ENCODE measurements around the gene ZNF732.
"Not testable (repeated sequence)": the region's sequence is repeated elsewhere in the genome, so short reads cannot be mapped to it uniquely, and the experiment has no call there.

ZNF732 gene

GRCh38 chr4:304969-305680, at the start of gene ZNF732:
Gene ZNF732, minus strand, starts transcription at chr4:305474. Its CDS starts 164 bp downstream, at chr4:305310.
- no peak for DNase-seq

- no peak for DNase-seq
Observed at GRCh38 chr4:340011-340410, 34.7 kb upstream of the ZNF732 start.

DNA sequence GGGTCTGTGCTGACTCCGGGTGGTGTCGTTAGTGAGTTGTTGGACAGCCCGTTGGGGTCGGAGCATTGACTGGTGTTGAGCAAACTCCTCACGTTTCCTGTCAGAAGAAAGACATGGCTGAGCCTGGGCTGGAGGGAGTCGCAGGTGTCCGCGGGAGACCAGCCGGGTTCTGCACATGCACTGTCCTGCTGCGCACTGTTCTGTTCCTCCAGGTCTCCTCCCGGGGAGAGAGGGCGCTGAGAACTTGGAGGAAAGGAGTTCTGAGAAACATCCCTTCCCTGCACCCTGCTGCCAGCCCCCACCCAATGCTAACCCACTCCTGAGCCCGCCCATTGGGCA, 33.5 kb upstream of the ZNF732 start:
- no peak for DNase-seq

DNA sequence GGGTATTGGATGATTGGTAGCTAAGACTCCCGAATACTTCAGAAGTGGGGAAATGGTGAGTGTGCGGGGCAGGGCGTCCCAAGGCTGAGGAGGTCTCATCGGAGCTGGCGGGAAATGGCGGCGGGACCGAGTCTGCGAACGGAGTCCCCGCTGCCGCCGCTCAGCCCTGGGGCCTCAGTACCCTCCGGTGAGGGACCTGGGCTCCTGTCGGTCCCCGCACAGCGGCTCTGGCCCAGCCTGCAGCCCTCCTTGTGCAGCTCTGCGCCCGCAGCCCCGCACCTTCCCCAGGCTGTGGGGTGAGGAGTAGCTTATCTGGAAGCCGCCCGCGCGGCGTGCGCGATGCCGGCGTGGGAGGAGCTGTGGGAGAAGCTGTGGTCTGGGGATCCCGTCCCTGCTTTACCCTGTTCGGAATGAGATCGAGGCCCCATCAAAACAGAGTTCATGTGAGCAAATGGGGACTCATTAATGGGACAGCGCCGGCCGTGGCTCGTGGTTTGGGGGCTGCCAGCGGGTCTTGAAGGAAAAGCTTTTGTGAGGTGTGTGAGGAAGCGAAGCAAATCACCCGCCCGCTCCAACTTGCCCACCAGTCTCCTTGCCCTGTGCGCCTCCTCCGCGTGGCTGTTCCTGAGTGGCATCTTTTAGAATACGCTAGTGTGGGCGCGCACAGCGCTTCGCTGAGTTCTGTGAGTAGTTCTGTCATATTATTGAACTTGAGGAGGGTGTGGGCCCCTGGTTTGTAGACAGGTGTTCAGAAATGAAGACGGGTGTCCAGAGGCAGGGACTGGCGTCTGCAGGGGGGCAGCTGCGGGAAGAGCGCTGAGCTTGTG, 32.9 kb upstream of the ZNF732 start:
- DNase-seq = peak; percentile 55 to 68

DNA sequence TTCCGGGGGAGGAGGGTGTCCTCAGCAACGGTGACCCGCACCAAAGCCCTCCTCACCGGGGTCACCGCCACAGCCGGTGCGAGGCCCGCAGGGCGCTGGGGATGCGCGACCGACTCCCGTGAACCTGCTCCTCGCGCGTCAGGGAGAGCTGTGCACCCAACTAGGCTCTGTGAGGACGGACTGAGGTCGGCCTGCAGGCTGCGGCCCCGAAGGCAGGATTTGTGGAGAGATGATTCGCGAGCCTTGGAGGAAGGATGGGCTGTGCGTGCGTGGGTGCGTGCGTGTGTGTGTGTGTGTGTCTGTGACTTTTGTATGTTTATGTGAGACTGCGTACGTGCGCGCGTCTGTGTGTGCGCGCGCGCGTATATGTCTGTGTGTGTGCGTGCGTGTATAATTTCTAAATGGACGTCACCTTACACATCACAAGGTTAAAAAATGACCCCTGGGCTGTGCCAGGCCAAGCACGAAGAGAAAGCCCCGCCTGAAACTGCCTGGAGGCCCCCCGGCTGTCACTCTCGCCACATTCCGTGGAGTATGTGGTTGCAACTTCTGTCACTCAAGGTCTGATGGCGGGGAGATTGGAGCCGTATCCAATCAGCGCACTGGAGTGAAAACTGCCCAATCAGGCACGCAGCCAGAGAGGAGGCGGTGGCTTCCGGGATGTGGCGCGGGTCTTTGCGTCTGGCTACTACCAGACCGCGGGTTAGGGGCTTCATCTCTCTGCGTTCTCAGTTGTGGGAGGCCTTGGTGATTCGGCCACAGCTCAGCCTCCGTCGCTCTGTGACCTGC, 32.1 kb upstream of the ZNF732 start, which contains the start of gene ZNF141:
Gene ZNF141 (plus strand): TSS at position 672 of the 789 bp plus-strand sequence. CDS start 170 bp downstream, outside the sequence.
- peak; percentile 90 to 92 for DNase-seq

DNA sequence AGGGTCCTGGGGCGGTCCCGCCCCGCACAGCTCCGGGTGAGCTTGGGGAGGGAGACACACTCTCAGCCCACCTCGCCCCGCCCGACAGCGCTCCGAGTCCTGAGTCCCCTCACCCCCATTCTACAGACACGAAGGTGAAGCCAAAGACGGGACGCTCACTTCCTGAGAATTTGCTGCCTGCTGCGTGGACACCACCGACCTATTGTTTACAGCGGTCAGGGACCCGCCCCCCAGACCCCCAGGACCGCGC, 31.5 kb upstream of the ZNF732 start:
- no peak for DNase-seq

DNA sequence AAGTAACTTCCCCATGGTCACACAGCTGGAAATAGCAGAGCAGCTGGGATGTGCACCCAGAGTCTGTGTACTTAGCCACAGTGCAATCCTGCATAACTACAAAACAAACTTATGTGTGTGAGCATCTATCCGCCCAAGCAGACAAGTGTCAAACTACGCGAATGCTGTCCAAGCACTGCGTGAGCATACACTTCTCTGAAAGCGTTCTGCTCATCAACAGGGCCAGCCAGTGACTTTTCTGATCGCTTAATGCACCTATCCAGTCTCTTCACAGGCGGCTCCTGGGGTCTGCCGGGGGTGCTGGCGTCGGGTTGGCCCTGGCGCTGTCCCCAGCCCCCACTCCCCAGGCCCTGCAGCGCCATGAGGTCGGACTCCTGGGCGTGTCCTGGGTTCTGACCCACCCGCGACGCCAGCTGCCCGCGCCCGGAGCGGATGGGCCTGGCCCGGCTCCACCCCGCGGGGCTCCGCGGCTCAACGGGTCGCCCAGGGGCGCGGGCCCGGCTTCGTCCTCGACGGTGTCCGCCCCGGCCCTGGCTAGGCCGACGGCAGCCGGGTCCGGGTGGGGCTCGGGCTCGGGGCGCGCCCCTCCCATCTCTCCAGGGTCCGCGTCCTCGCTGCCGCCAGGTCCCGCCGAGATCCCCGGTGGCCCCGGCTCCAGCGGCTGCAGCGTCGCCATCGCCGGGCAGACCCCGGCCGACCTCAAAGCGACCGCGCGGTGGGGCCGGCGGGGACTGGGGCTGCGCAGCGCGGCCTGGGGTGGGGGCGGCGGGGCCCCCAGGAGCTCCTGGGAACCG, 31.0 kb upstream of the ZNF732 start:
- no peak for DNase-seq

DNA sequence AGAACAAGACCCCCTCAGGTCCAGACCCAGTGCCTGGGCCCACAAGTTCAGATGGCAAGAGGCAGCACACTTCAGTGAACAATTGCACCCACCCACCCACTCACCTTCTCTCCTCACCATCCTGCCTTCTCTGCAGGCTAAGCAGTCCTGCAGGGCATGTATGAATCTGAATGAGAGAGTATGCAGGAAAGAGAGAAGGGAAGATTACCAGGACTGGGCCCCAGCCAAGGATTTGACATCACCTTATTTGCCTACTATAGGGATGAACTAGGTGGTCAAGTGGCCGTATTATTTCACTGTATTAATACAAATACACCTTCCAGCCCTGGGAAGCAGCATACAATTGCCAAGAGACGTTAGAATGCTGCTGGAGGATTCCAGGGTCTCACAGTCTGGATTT, 30.2 kb upstream of the ZNF732 start:
- DNase-seq = no peak

- no peak for DNase-seq
Observed at GRCh38 chr4:328729-329128, 23.5 kb upstream of the ZNF732 start.

GRCh38 chr4:314296-314903, 9.1 kb upstream of the ZNF732 start:
- DNase-seq = no peak

GRCh38 chr4:309807-310206, 4.5 kb upstream of the ZNF732 start:
- DNase-seq = no peak

GRCh38 chr4:306551-306961, 1.3 kb upstream of the ZNF732 start:
- no peak for DNase-seq

GRCh38 chr4:304516-304915, 758 bp downstream of the ZNF732 start:
- not testable (repeated sequence) for DNase-seq

DNA sequence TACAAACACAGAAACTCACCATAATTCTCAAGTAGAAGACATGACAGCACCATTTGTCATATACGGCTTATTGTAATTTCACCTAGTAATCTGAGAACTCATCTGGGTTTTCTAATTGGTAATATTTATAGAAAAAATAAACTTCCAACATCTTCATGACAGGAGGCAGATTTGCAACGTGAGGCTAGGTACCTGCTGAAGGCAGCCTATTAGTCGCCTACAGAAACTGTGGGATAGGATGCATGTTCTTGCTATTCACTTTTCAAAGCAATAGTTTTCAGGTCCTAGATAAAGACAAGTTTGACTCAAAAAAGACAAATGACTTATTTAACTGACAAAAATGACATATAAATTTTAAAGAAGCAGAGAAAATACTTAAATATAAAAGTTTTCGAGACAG, 2.9 kb downstream of the ZNF732 start:
- no peak for DNase-seq

DNA sequence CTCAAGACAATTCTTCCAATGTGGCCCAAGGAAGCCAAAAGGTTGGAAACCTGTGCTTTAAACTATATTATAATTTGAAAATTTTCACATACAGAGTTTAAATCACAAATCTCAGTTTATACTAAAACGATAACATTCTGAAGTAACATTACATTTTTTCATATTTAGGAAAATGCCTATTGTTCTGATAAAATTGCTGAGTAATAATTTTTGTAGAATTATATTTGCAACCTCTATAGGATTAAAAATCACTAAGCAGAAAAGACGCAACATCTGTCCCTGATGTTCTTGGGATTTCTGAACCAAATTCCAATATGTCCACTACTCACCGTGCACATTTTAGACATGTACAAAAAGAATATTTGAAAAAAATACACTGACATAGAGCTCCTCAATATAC, 10.5 kb downstream of the ZNF732 start:
- no peak for DNase-seq

- no peak for DNase-seq
Observed at GRCh38 chr4:288891-289290, 16.4 kb downstream of the ZNF732 start.

- DNase-seq = no peak
Observed at GRCh38 chr4:273309-274017, 31.8 kb downstream of the ZNF732 start.

GRCh38 chr4:271492-272103, 33.7 kb downstream of the ZNF732 start:
- DNase-seq = no peak

DNA sequence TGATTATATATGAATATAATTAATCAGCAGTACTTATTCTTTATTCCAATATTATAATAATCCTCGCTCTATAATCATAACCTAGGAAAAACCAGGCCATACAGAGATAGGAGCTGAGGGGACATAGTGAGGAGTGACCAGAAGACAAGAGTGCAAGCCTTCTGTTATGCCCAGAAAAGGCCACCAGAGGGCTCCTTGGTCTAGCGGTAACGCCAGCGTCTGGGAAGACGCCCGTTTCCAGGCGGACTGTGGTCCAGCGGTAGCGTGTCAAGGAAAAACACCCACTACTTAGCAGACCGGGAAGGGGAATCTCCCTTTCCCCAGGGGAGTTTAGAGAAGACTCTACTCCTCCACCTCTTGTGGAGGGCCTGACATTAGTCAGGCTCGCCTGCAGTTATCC, 46.0 kb downstream of the ZNF732 start:
- peak; percentile 5 to 10 for DNase-seq

DNA sequence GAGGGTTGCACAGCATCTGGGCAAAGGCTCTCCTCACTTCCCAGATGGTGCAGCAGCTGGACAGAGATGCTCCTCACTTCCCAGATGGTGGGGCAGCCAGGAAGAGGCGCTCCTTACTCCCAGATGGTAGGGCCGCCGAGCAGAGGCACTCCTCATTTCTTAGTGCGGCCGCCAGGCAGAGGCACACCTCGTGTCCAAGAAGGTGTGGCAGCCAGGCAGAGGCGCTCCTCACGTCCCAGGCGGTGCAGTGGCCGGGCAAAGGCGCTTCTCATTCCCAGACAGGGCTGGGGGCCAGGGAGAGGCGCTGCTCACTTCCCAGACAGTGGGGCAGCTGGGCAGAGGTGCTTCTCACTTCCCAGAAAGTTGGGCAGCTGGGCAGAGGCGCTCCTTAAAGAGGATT, 48.8 kb downstream of the ZNF732 start:
- DNase-seq = no peak
